UCSD-AML1 (cell line): ENCODE results near the gene GJA10.

ENCODE experiments used
- DNase-seq: peaks from one replicate; lab custom pipeline; 2025; ENCODE audit not compliant: unreplicated experiment; lab: John Stamatoyannopoulos, UW

GJA10 gene

DNA sequence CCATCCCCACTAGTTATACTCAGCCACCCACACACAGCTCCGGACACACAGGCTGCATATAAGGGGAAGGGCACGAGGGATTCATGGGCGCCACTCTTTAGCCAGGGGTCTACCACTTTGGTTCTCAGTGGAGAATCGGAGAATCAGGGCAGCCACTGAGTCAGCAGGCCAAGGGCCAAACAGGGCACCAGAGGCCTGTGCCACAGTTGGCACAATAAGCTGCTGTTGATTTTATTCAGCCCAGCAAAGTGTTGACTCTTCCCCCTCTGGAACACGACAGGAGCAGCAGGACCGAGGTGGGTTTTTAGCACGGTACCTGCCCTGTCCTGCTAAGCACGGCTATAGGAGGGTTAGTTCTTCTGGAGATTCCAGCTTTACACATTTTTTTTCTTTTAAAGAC lies 48.3 kb downstream of the GJA10 start:
- DNase-seq = no peak

DNA sequence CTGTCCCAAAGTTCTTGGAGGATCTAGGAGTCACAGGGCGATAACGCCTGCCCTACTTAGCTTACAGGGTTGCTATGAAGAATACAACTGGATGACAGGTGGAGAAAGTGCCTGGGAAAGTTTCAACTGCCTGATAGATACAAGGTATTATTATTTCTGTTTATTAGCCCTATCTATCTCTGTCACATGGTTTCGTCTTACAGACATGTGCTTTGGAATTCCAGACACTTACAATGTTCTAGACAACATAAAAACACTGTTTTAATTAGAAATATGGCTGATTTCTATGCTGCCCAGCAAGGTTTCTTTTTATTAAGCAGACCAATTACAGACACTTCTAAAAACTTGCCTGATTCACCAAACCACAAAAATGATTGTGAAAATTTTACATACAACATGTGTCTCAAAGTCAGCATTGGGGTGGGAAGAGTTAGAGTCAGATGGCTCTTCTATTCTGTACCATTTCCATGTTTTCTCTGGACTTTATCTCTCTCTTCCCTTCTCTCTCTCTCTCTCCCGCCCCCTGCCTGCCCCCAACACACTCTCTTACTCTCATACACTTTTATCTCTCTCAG lies 50.0 kb downstream of the GJA10 start:
- DNase-seq = no peak

DNA sequence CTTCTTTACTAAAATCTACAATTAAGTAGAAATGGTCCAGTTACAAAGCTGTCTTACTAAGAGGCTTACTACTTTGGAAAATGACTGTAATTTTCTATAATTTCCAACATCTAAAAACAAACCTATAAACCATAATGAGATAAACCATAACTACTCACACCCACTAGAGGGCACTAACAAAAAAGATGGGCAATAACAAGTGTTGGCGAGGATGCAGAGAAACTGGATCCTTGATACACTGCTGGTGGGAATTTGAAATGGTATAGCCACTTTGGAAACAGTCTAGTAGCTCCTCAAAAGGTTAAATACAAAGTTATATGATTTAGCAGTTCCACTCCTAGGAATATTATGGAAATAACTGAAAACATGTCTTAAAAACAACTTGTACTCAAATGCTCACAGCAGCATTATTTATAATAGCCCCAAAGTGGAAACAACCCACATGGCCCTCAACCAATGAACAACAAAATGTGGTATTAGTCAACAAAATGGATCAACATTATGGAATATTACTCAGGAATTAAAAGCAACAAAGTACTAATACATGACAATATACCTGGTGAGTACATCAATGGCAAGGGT lies 50.6 kb downstream of the GJA10 start:
- DNase-seq = no peak
